A549 (cell line): Measurements from ENCODE around the gene TMEM196.

Source experiments
- BHLHE40 ChIP-seq: IDR thresholded peaks from 2 replicates; pipeline ENCODE4 v1.6.1; 2012; ENCODE audit warnings: low read depth, low read length, inconsistent platforms
- CBX8 ChIP-seq: fragments of 200-600 bp; sonication (generic); IDR thresholded peaks from 2 replicates; pipeline ENCODE4 v1.6.1; 2016
- CTCF ChIP-seq: fragments of >200 bp; sonication (Bioruptor Twin); formaldehyde crosslinking; IDR thresholded peaks from 3 replicates; pipeline ENCODE4 v1.5.1; 2016
- EP300 ChIP-seq, 2 experiments: fragments of >200 bp; sonication (Bioruptor Twin); formaldehyde crosslinking; IDR thresholded peaks; 2 replicates in 1 of 2; 3 replicates in 1 of 2; pipeline ENCODE4 v1.6.1; 2016 to 2017
- ESRRA ChIP-seq: fragments of 150-350 bp; IDR thresholded peaks from 2 replicates; pipeline ENCODE4 v1.6.1; 2014; ENCODE audit warnings: mild to moderate bottlenecking, low read length, borderline replicate concordance
- HOXB13 ChIP-seq: fragments of 250-450 bp; sonication (Bioruptor Pico); IDR thresholded peaks from 2 replicates; pipeline ENCODE4 v1.5.0; 2020; ENCODE audit warnings: low read depth, mild to moderate bottlenecking, moderate library complexity
- KDM1A ChIP-seq: fragments of 200-600 bp; sonication (generic); IDR thresholded peaks from 2 replicates; pipeline ENCODE4 v1.6.1; 2016; ENCODE audit warnings: low read depth, mild to moderate bottlenecking
- POLR2A ChIP-seq: IDR thresholded peaks from 2 replicates; pipeline ENCODE4 v1.6.1; 2012; ENCODE audit warnings: mild to moderate bottlenecking, low read length
- REST ChIP-seq: fragments of 200-600 bp; sonication (generic); IDR thresholded peaks from 2 replicates; pipeline ENCODE4 v1.6.1; 2016; ENCODE audit warnings: antibody characterized with exemption, mild to moderate bottlenecking, moderate library complexity
- RFX5 ChIP-seq: fragments of 450-650 bp; IDR thresholded peaks from 2 replicates; pipeline ENCODE4 v1.7.1; 2014; ENCODE audit warnings: antibody characterized with exemption, mild to moderate bottlenecking, moderate library complexity
- SREBF2 ChIP-seq: fragments of 450-650 bp; IDR thresholded peaks from 2 replicates; pipeline ENCODE4 v1.6.1; 2014; ENCODE audit warnings: mild to moderate bottlenecking, moderate library complexity
- ZSCAN20 ChIP-seq: fragments of 250-450 bp; sonication (Bioruptor Pico); IDR thresholded peaks from 2 replicates; pipeline ENCODE4 v1.8.0; 2022; ENCODE audit warnings: mild to moderate bottlenecking, moderate library complexity
- TF ChIP-seq, protein P1 (sequence below): fragments of 450-650 bp; IDR thresholded peaks from 2 replicates; pipeline ENCODE4 v1.6.1; 2014; ENCODE audit warnings: antibody characterized with exemption
- TF ChIP-seq, protein P2 (sequence below): IDR thresholded peaks from 2 replicates; pipeline ENCODE4 v1.6.1; 2012

- TF ChIP-seq CTCF, result peak; percentile 85
- TF ChIP-seq POLR2A, result no peak
- no peak for TF ChIP-seq REST
- TF ChIP-seq RFX5, result no peak
- no peak for TF ChIP-seq HOXB13 (CRISPR knock-in tag)
- no peak for TF ChIP-seq BHLHE40
- no peak for TF ChIP-seq ZSCAN20
- TF ChIP-seq EP300 (IDR thresholded peaks at IDR 0.05), result no peak
- TF ChIP-seq, protein P1, sequence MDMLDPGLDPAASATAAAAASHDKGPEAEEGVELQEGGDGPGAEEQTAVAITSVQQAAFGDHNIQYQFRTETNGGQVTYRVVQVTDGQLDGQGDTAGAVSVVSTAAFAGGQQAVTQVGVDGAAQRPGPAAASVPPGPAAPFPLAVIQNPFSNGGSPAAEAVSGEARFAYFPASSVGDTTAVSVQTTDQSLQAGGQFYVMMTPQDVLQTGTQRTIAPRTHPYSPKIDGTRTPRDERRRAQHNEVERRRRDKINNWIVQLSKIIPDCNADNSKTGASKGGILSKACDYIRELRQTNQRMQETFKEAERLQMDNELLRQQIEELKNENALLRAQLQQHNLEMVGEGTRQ, result no peak
- no peak for TF ChIP-seq KDM1A
- TF ChIP-seq SREBF2, result no peak
- TF ChIP-seq, protein P2, sequence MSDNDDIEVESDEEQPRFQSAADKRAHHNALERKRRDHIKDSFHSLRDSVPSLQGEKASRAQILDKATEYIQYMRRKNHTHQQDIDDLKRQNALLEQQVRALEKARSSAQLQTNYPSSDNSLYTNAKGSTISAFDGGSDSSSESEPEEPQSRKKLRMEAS, result no peak
- no peak for TF ChIP-seq ESRRA
- no peak for TF ChIP-seq CBX8
Observed at GRCh38 chr7:19747740-19748339, 25.6 kb downstream of the TMEM196 start.
